C1 segment of cervical spinal cord (tissue), 14 donors: Measurements from ENCODE around the gene SPAG16.

Source experiments
- DNase-seq, 14 donors: peaks; one replicate each; lab custom pipeline; 2025; lab: John Stamatoyannopoulos, UW

Gene SPAG16

GRCh38 chr2:214158851-214159250 is 874.6 kb downstream of the SPAG16 start:
- DNase-seq, result no peak

GRCh38 chr2:214169281-214169680 is 885.0 kb downstream of the SPAG16 start:
- no peak for DNase-seq

- no peak for DNase-seq
These were observed 885.5 kb downstream of the SPAG16 start for GRCh38 chr2:214169736-214170135.

- no peak for DNase-seq
These were observed 890.3 kb downstream of the SPAG16 start for GRCh38 chr2:214174563-214174962.

GRCh38 chr2:214180071-214180470 is 895.8 kb downstream of the SPAG16 start:
- DNase-seq, result no peak

GRCh38 chr2:214180686-214181085 is 896.4 kb downstream of the SPAG16 start:
- DNase-seq, result no peak

GRCh38 chr2:214184461-214184860 is 900.2 kb downstream of the SPAG16 start:
- no peak for DNase-seq

- no peak for DNase-seq
These were observed 901.3 kb downstream of the SPAG16 start for GRCh38 chr2:214185546-214185945.

GRCh38 chr2:214192711-214193110 is 908.4 kb downstream of the SPAG16 start:
- no peak for DNase-seq

- DNase-seq, result no peak
These were observed 909.7 kb downstream of the SPAG16 start for GRCh38 chr2:214193943-214194342.

- DNase-seq, result no peak
These were observed 912.0 kb downstream of the SPAG16 start for GRCh38 chr2:214196260-214196659.

GRCh38 chr2:214201892-214202291 is 917.6 kb downstream of the SPAG16 start:
- DNase-seq, result no peak

- no peak for DNase-seq
These were observed 919.0 kb downstream of the SPAG16 start for GRCh38 chr2:214203214-214203613.

GRCh38 chr2:214203744-214204289 is 919.6 kb downstream of the SPAG16 start:
- DNase-seq, result no peak

- DNase-seq, result no peak
These were observed 930.8 kb downstream of the SPAG16 start for GRCh38 chr2:214215107-214215506.

- DNase-seq, result no peak
These were observed 932.9 kb downstream of the SPAG16 start for GRCh38 chr2:214217136-214217535.

- DNase-seq, result no peak
These were observed 933.3 kb downstream of the SPAG16 start for GRCh38 chr2:214217599-214217998.

GRCh38 chr2:214220251-214220650 is 936.0 kb downstream of the SPAG16 start:
- no peak for DNase-seq

GRCh38 chr2:214226061-214226460 is 941.8 kb downstream of the SPAG16 start:
- no peak for DNase-seq

- DNase-seq, result no peak
These were observed 948.0 kb downstream of the SPAG16 start for GRCh38 chr2:214232271-214232670.

- no peak for DNase-seq
These were observed 948.9 kb downstream of the SPAG16 start for GRCh38 chr2:214233164-214233563.

GRCh38 chr2:214242797-214243196 is 958.5 kb downstream of the SPAG16 start:
- no peak for DNase-seq

- no peak for DNase-seq
These were observed 960.6 kb downstream of the SPAG16 start for GRCh38 chr2:214244847-214245246.

- DNase-seq, result no peak
These were observed 962.2 kb downstream of the SPAG16 start for GRCh38 chr2:214246417-214246816.
